LNCAP (cell line): Measurements from ENCODE around the gene AK3.

Experiments used
- CTCF ChIP-seq: fragments of 450-650 bp; IDR thresholded peaks from 2 replicates; pipeline ENCODE4 v1.5.1; 2017; ENCODE audit warnings: mild to moderate bottlenecking

The AK3 gene

GRCh38 chr9:4709380-4709779 lies 31.6 kb downstream of the AK3 start:
- TF ChIP-seq CTCF: no peak

- TF ChIP-seq CTCF: no peak
These were observed 33.9 kb downstream of the AK3 start for GRCh38 chr9:4706971-4707622.

GRCh38 chr9:4706021-4706420 lies 35.0 kb downstream of the AK3 start:
- TF ChIP-seq CTCF: no peak

GRCh38 chr9:4704129-4704528 lies 36.9 kb downstream of the AK3 start:
- TF ChIP-seq CTCF: no peak

GRCh38 chr9:4701526-4701925 lies 39.5 kb downstream of the AK3 start:
- no peak for TF ChIP-seq CTCF

GRCh38 chr9:4700932-4701331 lies 40.1 kb downstream of the AK3 start:
- TF ChIP-seq CTCF: no peak

GRCh38 chr9:4700091-4700490 lies 40.9 kb downstream of the AK3 start:
- TF ChIP-seq CTCF: no peak

- no peak for TF ChIP-seq CTCF
These were observed 49.2 kb downstream of the AK3 start for GRCh38 chr9:4691795-4692194.
